Suprapubic skin (tissue), 4 donors: Measurements from ENCODE around the gene RAB17. TPM values are rescaled to one million over a fixed set of nuclear protein-coding genes. Genes with fewer than 3 reads are reported as not detected.
A peak's percentile ranks its signal among the peaks of the same experiment; 100 is the strongest.

Experiments
- DNase-seq, 2 donors: peaks; one replicate each; pipeline ENCODE4 v3.0.0-alpha.2; 2019; ENCODE audit warnings: low spot score in 2 of 2
- H3K27ac ChIP-seq: fragments of 200-600 bp; sonication (generic); one replicate; pipeline ENCODE4 v1.5.1; 2019
- H3K27me3 ChIP-seq: fragments of 200-600 bp; sonication (generic); one replicate; pipeline ENCODE4 v1.5.1; 2019
- H3K36me3 ChIP-seq: fragments of 200-600 bp; sonication (generic); one replicate; pipeline ENCODE4 v1.5.1; 2019
- H3K4me1 ChIP-seq: fragments of 200-600 bp; sonication (generic); one replicate; pipeline ENCODE4 v1.5.1; 2019
- H3K4me3 ChIP-seq: fragments of 200-600 bp; sonication (generic); one replicate; pipeline ENCODE4 v1.5.1; 2019; ENCODE audit warnings: mild to moderate bottlenecking
- H3K9me3 ChIP-seq: fragments of 200-600 bp; sonication (generic); one replicate; pipeline ENCODE4 v1.5.1; 2019
- CTCF ChIP-seq, 2 donors: fragments of 200-600 bp in 1 of 2; fragments of 450-650 bp in 1 of 2; sonication (generic) in 1 of 2; IDR thresholded peaks; one replicate each; pipeline ENCODE4 v1.5.1; 2016 to 2019; ENCODE audit warnings: antibody characterized with exemption in 2 of 2, mild to moderate bottlenecking in 1 of 2, moderate library complexity in 1 of 2
- EP300 ChIP-seq: sonication (generic); formaldehyde crosslinking; IDR thresholded peaks from one replicate; pipeline ENCODE4 v1.6.1; 2017; ENCODE audit warnings: antibody characterized with exemption
- POLR2A ChIP-seq, 2 donors: fragments of 450-650 bp; IDR thresholded peaks; one replicate each; pipeline ENCODE4 v1.6.1; 2017; ENCODE audit warnings: antibody characterized with exemption in 2 of 2, mild to moderate bottlenecking in 2 of 2, moderate library complexity in 2 of 2
- POLR2AphosphoS5 ChIP-seq, 3 donors: sonication (generic); formaldehyde crosslinking; IDR thresholded peaks; one replicate each; pipeline ENCODE4 v1.6.1; 2017; ENCODE audit warnings: antibody characterized with exemption in 3 of 3
- WGBS: methylation state at CpG from one replicate; pipeline ENCODE4 v1.1.5; 2018; 5-methylcytosine and 5-hydroxymethylcytosine counted together
- total RNA-seq, 4 donors: library from RNA; depleted of rRNA; stranded (reverse); fragments of >200 nt; gene quantifications; one replicate each; pipeline ENCODE4 v1.1.0, GENCODE V29; 2016

The RAB17 gene
- total RNA-seq, 4 donors from 2014 or later, result 3.3 to 8.5 (median 6.0) TPM

GRCh38 chr2:237637429-237638135 is 47.0 kb upstream of the RAB17 start:
- no peaks in the 10 kb centered on the region for H3K4me1 ChIP-seq
- no peaks in the 10 kb centered on the region for H3K9me3 ChIP-seq
- WGBS, result 75% methylated on average over 3 of the region's 3 CpGs
- peaks cover 4% of the 10 kb centered on the region for H3K36me3 ChIP-seq
- TF ChIP-seq POLR2AphosphoS5 (IDR thresholded peaks at IDR 0.05), result no peak
- TF ChIP-seq EP300, result no peak
- TF ChIP-seq CTCF (IDR thresholded peaks at IDR 0.05), result no peak
- no peak for TF ChIP-seq POLR2A (IDR thresholded peaks at IDR 0.05)
- no peak for DNase-seq
- H3K27me3 ChIP-seq, result no peaks in the 10 kb centered on the region
- H3K27ac ChIP-seq, result no peak overlapping the region
- no peak overlapping the region for H3K4me3 ChIP-seq

GRCh38 chr2:237636578-237636977 is 46.0 kb upstream of the RAB17 start:
- H3K36me3 ChIP-seq, result peaks cover 4% of the 10 kb centered on the region
- no peaks in the 10 kb centered on the region for H3K27me3 ChIP-seq
- no peak overlapping the region for H3K4me3 ChIP-seq
- peak in 1 of 2 donors; percentile 6 for DNase-seq
- H3K9me3 ChIP-seq, result no peaks in the 10 kb centered on the region
- no peaks in the 10 kb centered on the region for H3K4me1 ChIP-seq
- no peak overlapping the region for H3K27ac ChIP-seq
- WGBS, result 100% methylated on average over 1 of the region's 1 CpG
- no peak for TF ChIP-seq EP300
- TF ChIP-seq CTCF (IDR thresholded peaks at IDR 0.05), result no peak
- no peak for TF ChIP-seq POLR2A (IDR thresholded peaks at IDR 0.05)
- TF ChIP-seq POLR2AphosphoS5 (IDR thresholded peaks at IDR 0.05), result no peak

- peaks cover 15% of the 10 kb centered on the region for H3K4me1 ChIP-seq
- no peaks in the 10 kb centered on the region for H3K27me3 ChIP-seq
- H3K4me3 ChIP-seq, result no peak overlapping the region
- no peaks in the 10 kb centered on the region for H3K36me3 ChIP-seq
- no peak overlapping the region for H3K27ac ChIP-seq
- WGBS, result 49% methylated on average over 10 of the region's 10 CpGs
- TF ChIP-seq CTCF (IDR thresholded peaks at IDR 0.05) (no peak), POLR2A (IDR thresholded peaks at IDR 0.05) (no peak), EP300 (no peak), POLR2AphosphoS5 (IDR thresholded peaks at IDR 0.05) (no peak)
- peak in 1 of 2 donors; percentile 44 for DNase-seq
- H3K9me3 ChIP-seq, result no peaks in the 10 kb centered on the region
Observed at GRCh38 chr2:237633061-237633561, 42.6 kb upstream of the RAB17 start.

DNA sequence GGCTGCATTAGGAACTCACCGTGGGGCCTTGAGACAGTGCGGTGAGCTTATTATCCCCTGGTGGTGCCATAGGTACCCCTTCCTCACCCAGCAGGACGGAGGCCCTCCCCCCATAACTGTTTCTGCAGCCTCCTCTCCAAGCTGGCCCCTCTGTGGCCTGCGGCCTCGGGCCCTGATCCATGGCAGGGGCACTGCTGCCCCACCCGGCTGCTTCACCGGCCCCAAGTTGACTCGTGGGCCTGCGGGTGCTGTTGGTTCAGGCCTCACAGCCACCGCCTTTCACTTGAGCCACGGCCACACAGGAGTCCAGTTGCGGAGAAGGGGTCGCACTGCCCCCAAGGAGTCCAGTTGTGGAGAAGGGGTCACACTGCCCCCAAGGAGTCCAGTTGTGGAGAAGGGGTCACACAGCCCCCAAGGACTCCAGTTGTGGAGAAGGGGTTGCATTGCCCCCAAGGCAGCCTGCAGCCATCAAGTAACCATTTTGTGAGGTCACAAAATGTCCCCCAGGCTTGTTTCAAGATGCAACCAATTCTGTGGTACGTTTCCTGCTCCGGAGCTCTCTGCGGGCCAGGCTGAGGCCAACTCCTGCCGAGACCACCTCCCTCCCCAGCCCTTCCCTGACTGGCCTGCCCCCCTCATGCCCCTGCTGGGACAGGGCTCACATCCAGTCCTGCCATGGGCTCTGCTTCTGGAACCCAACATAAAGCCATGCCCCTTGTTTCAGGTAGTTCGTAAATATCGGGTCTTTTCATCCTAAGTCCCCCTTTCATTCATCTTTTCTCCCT is 41.5 kb upstream of the RAB17 start:
- WGBS, result 85% methylated on average over 15 of the region's 19 CpGs
- no peaks in the 10 kb centered on the region for H3K36me3 ChIP-seq
- H3K9me3 ChIP-seq, result no peaks in the 10 kb centered on the region
- TF ChIP-seq POLR2A (IDR thresholded peaks at IDR 0.05) (no peak), CTCF (IDR thresholded peaks at IDR 0.05) (no peak), EP300 (no peak), POLR2AphosphoS5 (IDR thresholded peaks at IDR 0.05) (no peak)
- no peak overlapping the region for H3K4me3 ChIP-seq
- H3K27me3 ChIP-seq, result no peaks in the 10 kb centered on the region
- DNase-seq, result peak in 1 of 2 donors; percentile 59
- peaks cover 23% of the 10 kb centered on the region for H3K4me1 ChIP-seq
- H3K27ac ChIP-seq, result no peak overlapping the region
